Activated naive CD4-positive, alpha-beta T cell treated with Interleukin-2 at 50 U/mL for 16 hours (primary cell): Measurements from ENCODE around the gene DNMT3L.
"Not testable (repeated sequence)": the region's sequence is repeated elsewhere in the genome, so short reads cannot be mapped to it uniquely, and the experiment has no call there.

Experiments
- DNase-seq: peaks from one replicate; pipeline ENCODE4 v3.0.0-alpha.2; 2020

Gene DNMT3L

DNA sequence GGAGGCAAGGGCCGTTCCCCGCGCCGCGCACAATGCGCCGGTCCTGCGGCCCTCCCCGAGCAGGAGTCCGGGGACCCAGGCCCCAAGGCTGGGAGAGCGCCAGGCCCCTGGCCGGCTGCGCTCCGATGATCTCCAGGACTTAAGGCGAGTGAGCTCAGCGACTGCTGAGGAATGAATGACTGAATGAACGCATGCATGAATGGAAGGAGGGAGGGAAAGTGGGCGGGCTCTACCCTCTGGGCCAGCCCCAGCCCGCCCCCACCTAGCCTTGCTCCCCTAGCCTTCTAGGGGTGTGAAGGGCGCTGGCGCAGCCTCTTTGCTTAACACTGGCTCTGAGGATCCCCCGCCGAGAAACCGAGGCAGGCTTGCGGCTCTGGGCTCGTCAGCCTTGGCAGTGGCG lies 20.4 kb downstream of the DNMT3L start:
- not testable (repeated sequence) for DNase-seq

DNA sequence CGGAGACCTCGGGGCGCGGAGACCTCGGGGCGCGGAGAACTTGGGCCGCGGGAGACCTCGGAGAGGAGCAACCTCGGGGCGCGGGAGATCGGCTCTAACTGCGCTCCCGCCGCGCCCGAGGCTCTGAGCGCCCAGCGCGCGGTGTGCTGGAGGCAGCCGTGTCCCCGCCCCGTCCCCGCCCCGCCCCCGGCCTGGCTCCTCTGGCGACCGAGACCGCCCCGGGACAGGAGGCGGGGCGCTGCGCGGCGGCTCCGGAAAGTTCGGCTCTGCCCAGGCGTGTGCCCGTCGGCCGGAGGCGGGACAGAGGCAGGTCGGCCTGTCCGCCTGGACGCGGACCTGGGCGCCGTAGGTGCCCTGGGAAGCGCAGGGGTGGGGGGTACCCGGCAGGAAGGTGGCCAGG lies 20.9 kb downstream of the DNMT3L start, which contains the start of gene ICOSLG:
ICOSLG (minus strand) TSS at position 102 of the 400 bp plus-strand sequence. CDS start 126 bp downstream, outside the sequence.
- not testable (repeated sequence) for DNase-seq

DNA sequence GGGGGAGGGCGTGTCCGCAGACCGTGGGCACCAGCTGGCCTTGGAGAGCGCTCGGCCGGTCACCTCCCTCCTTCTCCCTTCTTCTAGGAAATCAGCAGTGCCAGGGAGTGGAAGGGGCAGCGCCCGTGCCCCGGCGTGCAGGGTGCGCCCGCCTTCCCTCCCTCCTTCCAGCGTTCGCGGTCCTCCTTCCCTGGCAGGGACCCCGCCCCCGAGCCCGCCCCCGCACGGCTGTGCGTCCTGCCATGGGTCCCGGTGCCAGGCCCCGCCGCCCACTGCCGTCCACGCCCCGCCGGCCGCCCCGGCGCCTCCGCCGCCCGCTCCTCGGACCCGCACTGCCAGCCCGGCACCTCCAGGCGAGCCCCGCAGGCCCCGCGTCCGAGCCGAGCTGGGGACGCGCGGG lies 21.3 kb downstream of the DNMT3L start:
- not testable (repeated sequence) for DNase-seq

DNA sequence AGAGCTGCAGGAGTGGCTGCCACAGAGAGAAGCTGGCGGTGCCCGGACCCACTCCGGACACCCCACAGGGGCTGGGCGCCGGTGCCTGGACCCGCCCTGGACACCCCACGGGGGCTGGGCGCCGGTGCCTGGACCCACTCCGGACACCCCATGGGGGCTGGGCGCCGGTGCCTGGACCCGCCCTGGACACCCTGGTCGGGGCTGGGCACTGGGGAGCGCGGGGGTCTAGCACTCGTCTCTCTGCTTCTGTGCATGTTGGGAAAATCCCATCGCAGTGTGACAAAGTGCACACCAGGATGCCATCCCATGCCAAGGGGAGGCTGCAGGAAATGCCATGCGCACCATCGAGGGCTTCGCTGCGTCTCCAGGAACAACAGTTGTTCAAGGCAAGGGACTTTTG lies 32.1 kb downstream of the DNMT3L start:
- not testable (repeated sequence) for DNase-seq

- not testable (repeated sequence) for DNase-seq
These were observed 33.6 kb downstream of the DNMT3L start for GRCh38 chr21:44228109-44228508.

GRCh38 chr21:44227614-44228013 lies 34.1 kb downstream of the DNMT3L start:
- not testable (repeated sequence) for DNase-seq

DNA sequence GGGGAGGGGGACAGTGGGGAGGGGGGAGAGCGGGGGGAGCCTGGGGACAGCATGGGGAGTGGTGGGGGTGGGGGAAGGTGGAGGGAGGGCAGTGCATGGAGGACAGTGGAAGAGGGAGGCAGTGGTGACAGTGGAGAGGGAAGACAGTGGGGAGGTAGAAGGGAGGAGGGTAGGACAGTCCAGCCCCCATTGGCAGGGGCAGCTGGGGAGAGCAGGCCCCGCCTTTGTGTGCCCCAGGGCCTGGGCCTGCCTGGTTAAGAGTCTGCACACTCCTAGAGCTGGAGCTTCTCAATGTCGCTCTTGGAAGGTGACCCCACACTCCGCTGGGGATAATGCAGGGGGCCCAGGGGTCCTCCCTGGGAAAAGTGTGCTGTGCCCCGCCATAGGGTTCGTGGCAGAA lies 36.1 kb downstream of the DNMT3L start:
- not testable (repeated sequence) for DNase-seq

- not testable (repeated sequence) for DNase-seq
These were observed 38.4 kb downstream of the DNMT3L start for GRCh38 chr21:44223334-44223733.

GRCh38 chr21:44220674-44221073 lies 41.0 kb downstream of the DNMT3L start:
- not testable (repeated sequence) for DNase-seq

- DNase-seq: not testable (repeated sequence)
These were observed 43.2 kb downstream of the DNMT3L start for GRCh38 chr21:44218461-44218860.

DNA sequence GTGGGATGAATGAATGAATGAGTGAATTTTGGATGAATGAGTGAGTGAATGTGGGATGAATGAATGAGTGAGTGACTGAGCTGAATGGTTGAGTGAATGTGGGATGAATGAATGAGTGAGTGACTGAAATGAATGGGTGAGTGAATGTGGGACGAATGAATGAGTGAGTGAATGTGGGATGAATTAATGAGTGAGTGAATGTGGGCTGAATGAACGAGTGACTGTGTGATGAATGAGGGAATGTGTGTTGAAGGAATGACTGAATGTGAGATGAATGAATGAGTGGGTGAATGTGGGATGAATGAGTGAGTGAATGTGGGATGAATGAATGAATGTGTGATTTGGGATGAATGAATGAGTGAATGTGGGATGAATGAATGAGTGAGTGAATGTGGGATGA lies 49.7 kb downstream of the DNMT3L start:
- DNase-seq: not testable (repeated sequence)

DNA sequence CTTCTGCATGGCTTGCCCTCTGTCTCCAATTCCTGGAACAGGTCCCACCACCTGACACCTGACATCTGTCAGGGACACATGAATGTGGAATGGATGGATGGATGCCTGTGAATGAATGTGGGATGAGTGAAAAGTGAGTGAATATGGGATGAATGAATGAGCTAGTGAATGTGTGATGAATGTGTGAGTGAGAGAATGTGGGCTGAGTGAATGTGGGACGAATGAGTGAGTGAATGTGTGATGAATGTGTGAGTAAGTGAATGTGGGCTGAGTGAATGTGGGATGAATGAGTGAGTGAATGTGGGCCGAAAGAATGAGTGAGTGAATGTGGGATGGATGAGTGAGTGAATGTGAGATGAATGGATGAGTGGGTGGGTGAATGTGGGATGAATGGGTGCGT lies 50.1 kb downstream of the DNMT3L start:
- DNase-seq: not testable (repeated sequence)

DNA sequence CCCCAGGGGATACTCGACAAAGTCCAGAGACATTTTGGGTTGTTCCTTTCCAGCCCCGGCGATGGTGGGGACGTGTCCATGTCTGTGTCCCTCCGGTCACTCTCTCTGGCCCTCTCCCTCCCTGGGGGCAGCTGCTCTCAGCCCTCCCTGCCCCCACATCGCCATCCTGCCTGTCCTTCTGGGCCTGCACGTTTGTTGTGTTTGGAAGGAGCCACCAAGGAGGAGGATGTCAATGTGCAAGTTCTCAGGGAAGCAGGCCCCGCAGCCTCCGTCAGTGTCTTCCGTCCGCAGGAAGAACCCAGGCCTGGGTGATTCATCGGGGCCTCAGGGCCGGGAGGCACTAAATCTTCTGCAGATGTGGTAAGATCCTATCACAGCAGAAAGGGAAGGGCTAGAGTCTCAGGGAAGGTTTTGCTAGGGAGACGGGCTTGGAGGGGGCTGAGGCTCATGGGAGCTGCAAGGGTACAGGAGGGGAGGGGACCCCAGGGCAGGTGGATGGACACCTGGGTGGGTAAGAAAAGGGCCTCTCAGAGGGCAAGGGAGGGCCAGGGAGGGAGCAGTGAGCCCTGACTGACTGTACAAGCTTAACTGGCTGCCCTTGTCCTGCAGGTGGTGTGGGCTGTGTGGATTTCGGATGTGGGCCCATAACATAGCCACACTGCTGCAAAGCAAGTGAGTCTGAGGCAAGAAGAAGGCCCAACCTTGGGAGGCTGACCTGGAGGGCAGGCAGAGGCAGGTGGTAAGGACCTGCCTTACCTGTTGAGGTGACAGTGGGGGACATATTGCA lies 53.6 kb downstream of the DNMT3L start:
- not testable (repeated sequence) for DNase-seq

- not testable (repeated sequence) for DNase-seq
These were observed 54.7 kb downstream of the DNMT3L start for GRCh38 chr21:44206698-44207676.

DNA sequence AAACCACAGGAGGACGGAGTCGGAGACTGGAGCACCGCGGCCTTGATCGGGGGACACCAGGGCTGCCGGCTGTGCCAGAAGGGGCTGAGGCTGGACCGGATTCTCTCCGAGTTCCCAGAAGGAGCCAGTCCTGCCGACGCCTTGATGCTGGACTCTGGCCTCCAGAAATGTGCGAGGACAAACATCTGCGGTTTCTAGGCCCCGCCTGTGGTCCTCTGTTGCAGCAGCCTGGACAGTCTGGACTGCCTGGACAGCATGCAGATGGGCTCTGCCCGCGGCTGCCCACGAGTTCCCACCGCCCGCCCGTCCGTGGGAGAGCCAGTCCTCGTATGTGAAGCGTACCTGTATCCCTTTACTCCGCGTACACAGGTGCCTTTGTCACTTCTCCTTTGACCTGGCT lies 55.5 kb downstream of the DNMT3L start:
- not testable (repeated sequence) for DNase-seq

DNA sequence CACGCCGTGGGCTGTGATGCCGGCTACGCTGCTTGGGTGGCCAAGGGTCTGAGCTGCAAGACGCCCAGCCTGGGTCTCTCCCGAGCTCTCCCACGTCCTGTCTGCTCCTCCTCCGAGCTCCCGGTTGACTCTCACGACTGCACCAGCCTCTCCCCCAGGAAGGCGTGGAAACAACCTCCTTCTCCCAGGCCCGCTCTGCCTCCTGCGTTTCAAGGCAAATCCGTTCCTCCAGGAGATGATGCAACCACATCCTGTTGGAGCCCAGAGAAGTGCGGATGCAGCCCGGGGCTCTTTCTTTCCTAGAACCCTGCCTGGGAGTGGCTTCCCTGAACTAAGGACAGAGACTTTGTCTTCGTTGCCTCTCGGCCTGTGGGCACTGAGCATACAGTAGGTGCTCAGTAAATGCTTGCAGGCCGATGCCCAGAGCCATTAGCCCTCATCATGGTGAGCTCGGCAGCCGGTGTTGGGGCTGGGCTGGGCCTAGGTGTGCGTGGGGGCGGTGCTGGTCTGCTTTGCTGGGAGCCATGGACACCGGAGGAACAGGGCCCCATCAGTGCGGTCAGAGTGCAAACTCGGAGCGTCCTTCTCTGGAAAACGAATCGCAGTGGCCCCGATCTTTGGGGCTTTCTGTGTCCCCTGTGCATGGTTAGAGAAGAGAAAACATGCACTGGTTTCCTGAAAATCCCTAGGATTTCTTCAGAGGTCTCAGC lies 59.0 kb downstream of the DNMT3L start:
- not testable (repeated sequence) for DNase-seq

DNA sequence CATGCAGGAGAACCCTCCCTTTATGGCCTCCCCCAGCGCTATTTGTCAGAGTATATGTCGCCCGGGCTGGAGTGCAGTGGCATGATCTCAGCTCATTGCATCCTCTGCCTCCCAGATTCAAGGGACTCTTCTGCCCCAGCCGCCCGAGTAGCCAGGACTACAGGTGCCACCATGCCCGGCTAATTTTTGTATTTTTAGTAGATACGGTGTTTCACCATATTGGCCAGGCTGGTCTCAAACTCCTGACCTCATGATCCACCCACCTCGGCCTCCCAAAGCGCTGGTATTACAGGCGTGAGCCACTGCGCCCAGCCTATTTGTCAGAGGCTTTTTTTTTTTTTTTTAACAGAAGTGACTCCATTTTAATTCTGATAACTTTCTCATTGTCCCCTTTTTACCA lies 61.7 kb downstream of the DNMT3L start:
- DNase-seq: not testable (repeated sequence)

GRCh38 chr21:44199448-44199847 lies 62.2 kb downstream of the DNMT3L start:
- no peak for DNase-seq

- not testable (repeated sequence) for DNase-seq
These were observed 64.6 kb downstream of the DNMT3L start for GRCh38 chr21:44197156-44197516.
